ENCODE measurements around the gene PACRG. TPM values are rescaled to one million over a fixed set of nuclear protein-coding genes. Genes with fewer than 3 reads are reported as not detected.

Gene PACRG
- polyA plus RNA-seq, 3 donors = not detected

- peaks cover 18 to 23% of the 10 kb centered on the region in 2 donors for H3K9me3 ChIP-seq (replicated peaks in 1 of 2; ENCODE audit: control insufficient read depth in 1 of 2, insufficient read depth in 1 of 2, low read length in 2 of 2)
- no peak overlapping the region for H2AFZ ChIP-seq (ENCODE audit: insufficient read depth, low read depth, low read length, poor library complexity, severe bottlenecking)
- TF ChIP-seq CTCF (IDR thresholded peaks at IDR 0.05) = no peak
- Mint-ChIP-seq H3K9me3 (peaks cover 0 to 14% (median 13%) of the 10 kb centered on the region in 7 donors), H3K27ac (no peak overlapping the region), H3K4me1 (no peaks in the 10 kb centered on the region), H3K27me3 (ENCODE audit: low read depth in 3 of 3) (peaks cover 0 to 3% (median 0%) of the 10 kb centered on the region in 3 donors), H3K36me3 (no peaks in the 10 kb centered on the region), H3K4me3 (no peak overlapping the region)
- H3K27me3 ChIP-seq (ENCODE audit: control insufficient read depth in 2 of 2, insufficient read depth in 2 of 2, low read length in 2 of 2) = no peaks in the 10 kb centered on the region
- H3K79me2 ChIP-seq (ENCODE audit: insufficient read depth, low read length) = no peaks in the 10 kb centered on the region
- H3K4me3 ChIP-seq (replicated peaks in 1 of 3; ENCODE audit: low read depth in 2 of 3, low read length in 3 of 3) = no peak overlapping the region
- H3K4me2 ChIP-seq (replicated peaks; ENCODE audit: extremely low read depth, low read length, poor library complexity, severe bottlenecking) = no peak overlapping the region
- no peak for DNase-seq
- no peak overlapping the region for H3K9ac ChIP-seq (ENCODE audit: insufficient read depth, low read length, poor library complexity, severe bottlenecking)
- no peaks in the 10 kb centered on the region for H3K4me1 ChIP-seq (ENCODE audit: control insufficient read depth in 1 of 2, insufficient read depth in 2 of 2, low read length in 2 of 2)
- intact Hi-C loops (cut with micrococcal nuclease) = no loop called here
- H4K20me1 ChIP-seq (ENCODE audit: insufficient read depth, low read length) = no peaks in the 10 kb centered on the region
- H3K36me3 ChIP-seq (replicated peaks in 1 of 2; ENCODE audit: control insufficient read depth in 1 of 2, insufficient read depth in 2 of 2, low read length in 2 of 2) = no peaks in the 10 kb centered on the region
- H3K27ac ChIP-seq (ENCODE audit: low read depth in 1 of 2, low read length in 2 of 2) = no peak overlapping the region
- WGBS (ENCODE audit: insufficient coverage) = 100% methylated on average over 2 of the region's 3 CpGs
Measured at GRCh38 chr6:162957062-162957461, 229.3 kb downstream of the PACRG start.

GRCh38 chr6:162960679-162961457, 233.1 kb downstream of the PACRG start:
- H3K4me2 ChIP-seq (replicated peaks; ENCODE audit: extremely low read depth, low read length, poor library complexity, severe bottlenecking) = no peak overlapping the region
- Mint-ChIP-seq H3K4me1 (no peaks in the 10 kb centered on the region), H3K9me3 (peaks cover 2 to 16% (median 16%) of the 10 kb centered on the region in 7 donors), H3K27me3 (ENCODE audit: low read depth in 3 of 3) (peaks cover 0 to 1% (median 0%) of the 10 kb centered on the region in 3 donors), H3K4me3 (no peak overlapping the region), H3K27ac (no peak overlapping the region), H3K36me3 (no peaks in the 10 kb centered on the region)
- no peaks in the 10 kb centered on the region for H3K79me2 ChIP-seq (ENCODE audit: insufficient read depth, low read length)
- intact Hi-C loops (cut with micrococcal nuclease) = no loop called here
- H4K20me1 ChIP-seq (ENCODE audit: insufficient read depth, low read length) = no peaks in the 10 kb centered on the region
- no peak for DNase-seq
- no peak for TF ChIP-seq CTCF (IDR thresholded peaks at IDR 0.05)
- peaks cover 21 to 24% of the 10 kb centered on the region in 2 donors for H3K9me3 ChIP-seq (replicated peaks in 1 of 2; ENCODE audit: control insufficient read depth in 1 of 2, insufficient read depth in 1 of 2, low read length in 2 of 2)
- H3K27me3 ChIP-seq (ENCODE audit: control insufficient read depth in 2 of 2, insufficient read depth in 2 of 2, low read length in 2 of 2) = no peaks in the 10 kb centered on the region
- no peak overlapping the region for H2AFZ ChIP-seq (ENCODE audit: insufficient read depth, low read depth, low read length, poor library complexity, severe bottlenecking)
- no peak overlapping the region for H3K9ac ChIP-seq (ENCODE audit: insufficient read depth, low read length, poor library complexity, severe bottlenecking)
- no peak overlapping the region for H3K4me3 ChIP-seq (replicated peaks in 1 of 3; ENCODE audit: low read depth in 2 of 3, low read length in 3 of 3)
- no CpG with 5 or more reads among the region's 3 CpGs for WGBS (ENCODE audit: insufficient coverage)
- H3K27ac ChIP-seq (ENCODE audit: low read depth in 1 of 2, low read length in 2 of 2) = no peak overlapping the region
- no peaks in the 10 kb centered on the region for H3K36me3 ChIP-seq (replicated peaks in 1 of 2; ENCODE audit: control insufficient read depth in 1 of 2, insufficient read depth in 2 of 2, low read length in 2 of 2)
- no peaks in the 10 kb centered on the region for H3K4me1 ChIP-seq (ENCODE audit: control insufficient read depth in 1 of 2, insufficient read depth in 2 of 2, low read length in 2 of 2)
